HCT116 (cell line): ENCODE measurements around the gene CHST11. TPM values are rescaled to one million over a fixed set of nuclear protein-coding genes. Genes with fewer than 3 reads are reported as not detected.

Source experiments
- ATAC-seq: fragments of 200-7000 bp; cut with Tn5 transposase; 2 replicates; pipeline ENCODE4 v1.9.1; 2020; ENCODE audit warnings: mild to moderate bottlenecking, moderate library complexity
- BruUV-seq: library from RNA; stranded (reverse); fragments of 400-500 nt; replicated peaks from 2 replicates; lab custom pipeline; 2021; lab: Mats Ljungman, UMichigan
- CTCF ChIA-PET: fragments of 300-600 bp; sonication (Branson Sonifier 250); formaldehyde crosslinking; loops from one replicate; lab custom pipeline; 2021; ENCODE audit warnings: antibody characterized with exemption; lab: Charles Lee
- POLR2A ChIA-PET: fragments of 300-600, 350-600 bp; sonication (Branson Sonifier 250); formaldehyde crosslinking; loops from one replicate; lab custom pipeline; 2021; ENCODE audit warnings: antibody characterized with exemption; lab: Charles Lee
- RAD21 ChIA-PET, 2 experiments: fragments of 300-600 bp; sonication (Branson Sonifier 250); formaldehyde crosslinking; loops; one replicate each; lab custom pipeline; 2023; ENCODE audit warnings: low total read pairs in 2 of 2; ENCODE audit not compliant: uncharacterized antibody in 2 of 2, unreplicated experiment in 2 of 2, low non-redundant PET in 1 of 2; lab: Charles Lee
- DNase-seq: peaks from one replicate; pipeline ENCODE4 v3.0.0-alpha.2; 2010; ENCODE audit warnings: low read depth, low spot score
- H2AFZ ChIP-seq: fragments of 200-600 bp; shearing (Covaris generic), sonication (generic); 2 replicates; pipeline ENCODE4 v1.6.1; 2017; ENCODE audit warnings: low read depth, mixed run types, mixed read lengths, antibody characterized with exemption, low read length; ENCODE audit not compliant: poor library complexity, severe bottlenecking
- H3K27ac ChIP-seq: 2 replicates; pipeline ENCODE4 v1.5.1; 2012; ENCODE audit warnings: low read depth, low read length
- H3K27me3 ChIP-seq: fragments of 200-600 bp; sonication (generic); 2 replicates; pipeline ENCODE4 v1.6.1; 2016; ENCODE audit warnings: mixed run types, low read length, mixed read lengths; ENCODE audit not compliant: insufficient read depth
- H3K36me3 ChIP-seq, 2 experiments: fragments of 200-500 bp in 1 of 2; fragments of 200-600 bp in 1 of 2; sonication (Bioruptor generic) in 1 of 2; sonication (generic) in 1 of 2; 2 replicates each; pipeline versions ENCODE4 v1.5.1 to v1.6.1; 2014 to 2016; ENCODE audit warnings: low read length in 2 of 2, inconsistent platforms in 1 of 2, mixed read lengths in 1 of 2, mixed run types in 1 of 2; ENCODE audit not compliant: insufficient read depth in 2 of 2, control insufficient read depth in 1 of 2
- H3K4me1 ChIP-seq, 2 experiments: fragments of 200-600 bp in 1 of 2; sonication (generic) in 1 of 2; 2 replicates each; pipeline versions ENCODE4 v1.5.1 to v1.6.1; 2012 to 2017; ENCODE audit warnings: low read length in 2 of 2, inconsistent platforms in 1 of 2, mild to moderate bottlenecking in 1 of 2, mixed read lengths in 1 of 2, mixed run types in 1 of 2, moderate library complexity in 1 of 2; ENCODE audit not compliant: insufficient read depth in 2 of 2, control insufficient read depth in 1 of 2
- H3K4me2 ChIP-seq: fragments of 200-600 bp; sonication (generic); 2 replicates; pipeline ENCODE4 v1.6.1; 2017; ENCODE audit warnings: mixed run types, low read length, mixed read lengths
- H3K4me3 ChIP-seq, 2 experiments: fragments of 200-600 bp in 1 of 2; sonication (generic) in 1 of 2; replicated peaks in 1 of 2; 2 replicates each; pipeline ENCODE4 v1.5.1; 2011 to 2016; ENCODE audit warnings: low read length in 2 of 2, control low read depth in 1 of 2, low read depth in 1 of 2, mild to moderate bottlenecking in 1 of 2, mixed read lengths in 1 of 2, mixed run types in 1 of 2
- H3K79me2 ChIP-seq: fragments of 200-600 bp; sonication (generic); 2 replicates; pipeline ENCODE4 v1.6.1; 2017; ENCODE audit warnings: mild to moderate bottlenecking, mixed run types, low read length, moderate library complexity, mixed read lengths; ENCODE audit not compliant: insufficient read depth
- H3K9ac ChIP-seq: fragments of 200-600 bp; sonication (generic); 2 replicates; pipeline ENCODE4 v1.6.1; 2016; ENCODE audit warnings: low read length, mixed read lengths
- H3K9me2 ChIP-seq: fragments of 200-600 bp; sonication (generic), shearing (Covaris generic); 2 replicates; pipeline ENCODE4 v1.6.1; 2017; ENCODE audit warnings: mixed run types, mild to moderate bottlenecking, moderate library complexity; ENCODE audit not compliant: insufficient read depth
- H3K9me3 ChIP-seq, 2 experiments: fragments of 200-500 bp in 1 of 2; fragments of 200-600 bp in 1 of 2; sonication (Bioruptor generic) in 1 of 2; sonication (generic) in 1 of 2; 2 replicates each; pipeline ENCODE4 v1.6.1; 2014 to 2017; ENCODE audit warnings: low read length in 2 of 2, mixed read lengths in 2 of 2, inconsistent platforms in 1 of 2, low read depth in 1 of 2, mild to moderate bottlenecking in 1 of 2, mixed run types in 1 of 2, moderate library complexity in 1 of 2; ENCODE audit not compliant: control insufficient read depth in 1 of 2, insufficient read depth in 1 of 2
- H4K20me1 ChIP-seq: fragments of 200-600 bp; sonication (generic), shearing (Covaris generic); 2 replicates; pipeline ENCODE4 v1.6.1; 2017; ENCODE audit warnings: mixed run types, mild to moderate bottlenecking, moderate library complexity; ENCODE audit not compliant: insufficient read depth
- CBX3 ChIP-seq: IDR thresholded peaks from 2 replicates; pipeline ENCODE4 v1.6.1; 2012; ENCODE audit warnings: low read depth
- CEBPB ChIP-seq: IDR thresholded peaks from 2 replicates; pipeline ENCODE4 v1.6.1; 2012; ENCODE audit warnings: low read depth
- EGR1 ChIP-seq: IDR thresholded peaks from 2 replicates; pipeline ENCODE4 v1.6.1; 2012; ENCODE audit warnings: low read depth
- ELF1 ChIP-seq: IDR thresholded peaks from 2 replicates; pipeline ENCODE4 v1.6.1; 2012; ENCODE audit warnings: low read depth, borderline replicate concordance
- EZH2 ChIP-seq: fragments of 200-600 bp; sonication (generic); IDR thresholded peaks from 2 replicates; pipeline ENCODE4 v1.6.1; 2017; ENCODE audit warnings: antibody characterized with exemption, mixed run types
- EZH2phosphoT487 ChIP-seq: fragments of 200-600 bp; IDR thresholded peaks from 2 replicates; pipeline ENCODE4 v1.6.1; 2018; ENCODE audit warnings: antibody characterized with exemption, borderline replicate concordance
- FOSL1 ChIP-seq: IDR thresholded peaks from 2 replicates; pipeline ENCODE4 v1.6.1; 2012; ENCODE audit warnings: low read depth
- POLR2A ChIP-seq: IDR thresholded peaks from 2 replicates; pipeline ENCODE4 v1.7.0; 2011; ENCODE audit warnings: borderline replicate concordance; ENCODE audit not compliant: insufficient read depth, insufficient read length; ENCODE audit errors: extremely low read depth
- POLR2AphosphoS5 ChIP-seq: IDR thresholded peaks from 2 replicates; pipeline ENCODE4 v1.6.1; 2011; ENCODE audit warnings: mild to moderate bottlenecking, low read depth, low read length, moderate library complexity
- RAD21 ChIP-seq: IDR thresholded peaks from 2 replicates; pipeline ENCODE4 v1.6.1; 2012; ENCODE audit warnings: low read depth, mild to moderate bottlenecking
- SIN3A ChIP-seq: IDR thresholded peaks from 2 replicates; pipeline ENCODE4 v1.6.1; 2012; ENCODE audit warnings: low read depth
- SP1 ChIP-seq: IDR thresholded peaks from 2 replicates; pipeline ENCODE4 v1.6.1; 2012; ENCODE audit warnings: low read depth
- SRF ChIP-seq: IDR thresholded peaks from 2 replicates; pipeline ENCODE4 v1.6.1; 2012; ENCODE audit warnings: low read depth
- YY1 ChIP-seq: IDR thresholded peaks from 2 replicates; pipeline ENCODE4 v1.6.1; 2011; ENCODE audit warnings: low read length, low read depth, moderate library complexity, mild to moderate bottlenecking; ENCODE audit not compliant: insufficient replicate concordance; ENCODE audit errors: extremely low read depth
- ZFX ChIP-seq: fragments of 450-650 bp; IDR thresholded peaks from 2 replicates; pipeline ENCODE4 v1.6.1; 2017
- ZNF274 ChIP-seq: fragments of 200-500 bp; sonication (Bioruptor generic); IDR thresholded peaks from 2 replicates; pipeline ENCODE4 v1.6.1; 2014; ENCODE audit warnings: mild to moderate bottlenecking, low read depth, low read length, inconsistent platforms
- intact Hi-C: fragments of 100-400 bp; cut with micrococcal nuclease; formaldehyde crosslinking; loops from 2 replicates; pipeline ENCODE4 v1.10.0; 2022
- total RNA-seq: library from RNA; stranded (reverse); gene quantifications from one replicate; pipeline ENCODE4 v1.2.1, GENCODE V29; 2021; ENCODE audit not compliant: unreplicated experiment
- TF ChIP-seq, protein P1 (sequence below), 3 experiments: fragments of 200-600 bp in 1 of 3; sonication (generic) in 1 of 3; IDR thresholded peaks in 2 of 3; conservative IDR thresholded peaks in 1 of 3; 2 replicates each; pipeline ENCODE4 v1.5.1; 2012 to 2017; ENCODE audit warnings: low read depth in 2 of 3, low read length in 2 of 3, antibody characterized with exemption in 1 of 3, borderline replicate concordance in 1 of 3, control low read depth in 1 of 3, mild to moderate bottlenecking in 1 of 3, mixed read lengths in 1 of 3, mixed run types in 1 of 3, moderate library complexity in 1 of 3; ENCODE audit not compliant: insufficient read depth in 1 of 3
- TF ChIP-seq, protein P2 (sequence below): IDR thresholded peaks from 2 replicates; pipeline ENCODE4 v1.6.1; 2012; ENCODE audit warnings: low read depth
- TF ChIP-seq, protein P3 (sequence below): IDR thresholded peaks from 2 replicates; pipeline ENCODE4 v1.6.1; 2011; ENCODE audit warnings: mild to moderate bottlenecking, low read length, moderate library complexity; ENCODE audit not compliant: insufficient replicate concordance; ENCODE audit errors: extremely low read depth

Gene CHST11
- total RNA-seq, 1 experiment from 2014 or later, result 10.1 TPM

DNA sequence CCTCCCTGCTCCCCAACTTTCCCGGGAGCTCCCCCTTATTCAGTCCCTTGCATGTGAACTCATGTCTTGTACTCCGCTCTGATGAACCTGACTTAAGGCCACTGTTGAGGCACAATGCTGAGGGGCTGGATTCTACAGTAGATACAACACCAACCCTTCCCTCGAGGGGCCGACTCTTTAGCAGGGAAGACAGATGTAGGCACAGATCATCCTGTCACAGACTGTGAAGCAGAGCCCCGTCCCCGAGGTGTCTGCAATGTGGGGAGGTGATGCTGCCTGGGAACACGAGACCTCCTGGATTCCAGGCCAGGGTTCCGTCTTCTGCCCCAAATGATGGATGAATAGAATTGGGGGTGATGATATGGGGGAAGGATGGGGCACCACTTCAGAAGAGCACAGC lies 175.1 kb downstream of the CHST11 start:
- Histone ChIP-seq H2AFZ (no peak overlapping the region), H3K79me2 (no peaks in the 10 kb centered on the region), H3K27ac (no peak overlapping the region), H3K4me2 (no peak overlapping the region), H3K9me3 (no peaks in the 10 kb centered on the region), H4K20me1 (no peaks in the 10 kb centered on the region), H3K36me3 (no peaks in the 10 kb centered on the region), H3K4me1 (no peaks in the 10 kb centered on the region), H3K9me2 (no peaks in the 10 kb centered on the region), H3K27me3 (no peaks in the 10 kb centered on the region), H3K9ac (no peak overlapping the region)
- ChIA-PET POLR2A (no interaction called here), CTCF (no interaction called here), RAD21 (interaction anchor here in 1 of 2 experiments (0.6 kb wide), 1 partner anchor 699 kb away, joined by 3 read pairs; the partner anchor contains the start of gene C12orf75)
- BruUV-seq, result no TSS peak
- intact Hi-C loops, result no loop called here
- ATAC-seq (no peak), DNase-seq (no peak)
- TF ChIP-seq SP1, result no peak
- TF ChIP-seq FOSL1, result no peak
- TF ChIP-seq, protein P1, sequence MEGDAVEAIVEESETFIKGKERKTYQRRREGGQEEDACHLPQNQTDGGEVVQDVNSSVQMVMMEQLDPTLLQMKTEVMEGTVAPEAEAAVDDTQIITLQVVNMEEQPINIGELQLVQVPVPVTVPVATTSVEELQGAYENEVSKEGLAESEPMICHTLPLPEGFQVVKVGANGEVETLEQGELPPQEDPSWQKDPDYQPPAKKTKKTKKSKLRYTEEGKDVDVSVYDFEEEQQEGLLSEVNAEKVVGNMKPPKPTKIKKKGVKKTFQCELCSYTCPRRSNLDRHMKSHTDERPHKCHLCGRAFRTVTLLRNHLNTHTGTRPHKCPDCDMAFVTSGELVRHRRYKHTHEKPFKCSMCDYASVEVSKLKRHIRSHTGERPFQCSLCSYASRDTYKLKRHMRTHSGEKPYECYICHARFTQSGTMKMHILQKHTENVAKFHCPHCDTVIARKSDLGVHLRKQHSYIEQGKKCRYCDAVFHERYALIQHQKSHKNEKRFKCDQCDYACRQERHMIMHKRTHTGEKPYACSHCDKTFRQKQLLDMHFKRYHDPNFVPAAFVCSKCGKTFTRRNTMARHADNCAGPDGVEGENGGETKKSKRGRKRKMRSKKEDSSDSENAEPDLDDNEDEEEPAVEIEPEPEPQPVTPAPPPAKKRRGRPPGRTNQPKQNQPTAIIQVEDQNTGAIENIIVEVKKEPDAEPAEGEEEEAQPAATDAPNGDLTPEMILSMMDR (IDR thresholded peaks at IDR 0.05 in 2 of 3, conservative IDR thresholded peaks at IDR 0.05 in 1 of 3; ENCODE audit: borderline replicate concordance in 1 of 3, insufficient read depth in 1 of 3, low read depth in 2 of 3, low read length in 2 of 3), result no peak
- TF ChIP-seq EGR1, result no peak
- TF ChIP-seq CBX3, result no peak
- TF ChIP-seq SIN3A, result no peak
- no peak for TF ChIP-seq CEBPB
- TF ChIP-seq RAD21, result no peak
- TF ChIP-seq EZH2, result no peak
- no peak for TF ChIP-seq YY1
- no peak for TF ChIP-seq SRF
- TF ChIP-seq ELF1, result no peak
- TF ChIP-seq POLR2A, result no peak
- TF ChIP-seq, protein P2, sequence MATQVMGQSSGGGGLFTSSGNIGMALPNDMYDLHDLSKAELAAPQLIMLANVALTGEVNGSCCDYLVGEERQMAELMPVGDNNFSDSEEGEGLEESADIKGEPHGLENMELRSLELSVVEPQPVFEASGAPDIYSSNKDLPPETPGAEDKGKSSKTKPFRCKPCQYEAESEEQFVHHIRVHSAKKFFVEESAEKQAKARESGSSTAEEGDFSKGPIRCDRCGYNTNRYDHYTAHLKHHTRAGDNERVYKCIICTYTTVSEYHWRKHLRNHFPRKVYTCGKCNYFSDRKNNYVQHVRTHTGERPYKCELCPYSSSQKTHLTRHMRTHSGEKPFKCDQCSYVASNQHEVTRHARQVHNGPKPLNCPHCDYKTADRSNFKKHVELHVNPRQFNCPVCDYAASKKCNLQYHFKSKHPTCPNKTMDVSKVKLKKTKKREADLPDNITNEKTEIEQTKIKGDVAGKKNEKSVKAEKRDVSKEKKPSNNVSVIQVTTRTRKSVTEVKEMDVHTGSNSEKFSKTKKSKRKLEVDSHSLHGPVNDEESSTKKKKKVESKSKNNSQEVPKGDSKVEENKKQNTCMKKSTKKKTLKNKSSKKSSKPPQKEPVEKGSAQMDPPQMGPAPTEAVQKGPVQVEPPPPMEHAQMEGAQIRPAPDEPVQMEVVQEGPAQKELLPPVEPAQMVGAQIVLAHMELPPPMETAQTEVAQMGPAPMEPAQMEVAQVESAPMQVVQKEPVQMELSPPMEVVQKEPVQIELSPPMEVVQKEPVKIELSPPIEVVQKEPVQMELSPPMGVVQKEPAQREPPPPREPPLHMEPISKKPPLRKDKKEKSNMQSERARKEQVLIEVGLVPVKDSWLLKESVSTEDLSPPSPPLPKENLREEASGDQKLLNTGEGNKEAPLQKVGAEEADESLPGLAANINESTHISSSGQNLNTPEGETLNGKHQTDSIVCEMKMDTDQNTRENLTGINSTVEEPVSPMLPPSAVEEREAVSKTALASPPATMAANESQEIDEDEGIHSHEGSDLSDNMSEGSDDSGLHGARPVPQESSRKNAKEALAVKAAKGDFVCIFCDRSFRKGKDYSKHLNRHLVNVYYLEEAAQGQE, result no peak
- TF ChIP-seq, protein P3, sequence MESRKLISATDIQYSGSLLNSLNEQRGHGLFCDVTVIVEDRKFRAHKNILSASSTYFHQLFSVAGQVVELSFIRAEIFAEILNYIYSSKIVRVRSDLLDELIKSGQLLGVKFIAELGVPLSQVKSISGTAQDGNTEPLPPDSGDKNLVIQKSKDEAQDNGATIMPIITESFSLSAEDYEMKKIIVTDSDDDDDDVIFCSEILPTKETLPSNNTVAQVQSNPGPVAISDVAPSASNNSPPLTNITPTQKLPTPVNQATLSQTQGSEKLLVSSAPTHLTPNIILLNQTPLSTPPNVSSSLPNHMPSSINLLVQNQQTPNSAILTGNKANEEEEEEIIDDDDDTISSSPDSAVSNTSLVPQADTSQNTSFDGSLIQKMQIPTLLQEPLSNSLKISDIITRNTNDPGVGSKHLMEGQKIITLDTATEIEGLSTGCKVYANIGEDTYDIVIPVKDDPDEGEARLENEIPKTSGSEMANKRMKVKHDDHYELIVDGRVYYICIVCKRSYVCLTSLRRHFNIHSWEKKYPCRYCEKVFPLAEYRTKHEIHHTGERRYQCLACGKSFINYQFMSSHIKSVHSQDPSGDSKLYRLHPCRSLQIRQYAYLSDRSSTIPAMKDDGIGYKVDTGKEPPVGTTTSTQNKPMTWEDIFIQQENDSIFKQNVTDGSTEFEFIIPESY, result no peak
- no peak for TF ChIP-seq POLR2AphosphoS5
- TF ChIP-seq ZFX, result no peak
- TF ChIP-seq ZNF274, result no peak
- no peak for TF ChIP-seq EZH2phosphoT487
- TF ChIP-seq, all 23 proteins: peak for 0
- H3K4me3 ChIP-seq, result no peak overlapping the region
